D721Med (cell line): ENCODE measurements around the gene CNTN6.

Source experiments
- DNase-seq: peaks from one replicate; pipeline ENCODE4 v3.0.0; 2011; ENCODE audit warnings: low spot score; ENCODE audit not compliant: insufficient read length
- FAIRE-seq: peaks from 2 replicates; lab custom pipeline; 2011; peaks lifted over from hg19 to GRCh38; lab: Jason Lieb, UNC
- CTCF ChIP-seq: IDR thresholded peaks from 2 replicates; pipeline ENCODE4 v1.5.1; 2012; ENCODE audit warnings: mild to moderate bottlenecking, control low read depth; ENCODE audit not compliant: insufficient read depth; ENCODE audit errors: missing control alignments

The CNTN6 gene

GRCh38 chr3:1092771-1093170 is at the start of gene CNTN6:
Gene CNTN6 (plus strand): TSS chr3:1093024. CDS start chr3:1148009, 54,985 bp downstream.
- DNase-seq = no peak
- TF ChIP-seq CTCF = no peak
- no peak for FAIRE-seq

GRCh38 chr3:1048558-1048957 is 44.3 kb upstream of the CNTN6 start:
- no peak for TF ChIP-seq CTCF
- no peak for FAIRE-seq
- no peak for DNase-seq

GRCh38 chr3:1055870-1056269 is 37.0 kb upstream of the CNTN6 start:
- no peak for TF ChIP-seq CTCF
- DNase-seq (no peak), FAIRE-seq (no peak)

- TF ChIP-seq CTCF = no peak
- no peak for FAIRE-seq
- DNase-seq = no peak
These were observed 36.1 kb upstream of the CNTN6 start for GRCh38 chr3:1056744-1057143.

- DNase-seq = no peak
- no peak for TF ChIP-seq CTCF
- no peak for FAIRE-seq
These were observed 35.4 kb upstream of the CNTN6 start for GRCh38 chr3:1057436-1057835.

GRCh38 chr3:1068985-1069384 is 23.8 kb upstream of the CNTN6 start:
- TF ChIP-seq CTCF = no peak
- FAIRE-seq (no peak), DNase-seq (no peak)

GRCh38 chr3:1072041-1072440 is 20.8 kb upstream of the CNTN6 start:
- no peak for FAIRE-seq
- no peak for DNase-seq
- TF ChIP-seq CTCF = no peak
